Smooth muscle cell (in vitro differentiated cells): Measurements from ENCODE around the gene PDHA1. TPM values are rescaled to one million over a fixed set of nuclear protein-coding genes. Genes with fewer than 3 reads are reported as not detected.

Experiments
- DNase-seq: peaks from one replicate; lab custom pipeline; 2025; ENCODE audit not compliant: unreplicated experiment; lab: John Stamatoyannopoulos, UW
- H2AFZ ChIP-seq: fragments of 200-600 bp; sonication (generic); 2 replicates; pipeline ENCODE4 v1.6.0; 2016; ENCODE audit warnings: antibody characterized with exemption, low read depth, mild to moderate bottlenecking
- H3F3A ChIP-seq: fragments of 200-600 bp; sonication (generic); 2 replicates; pipeline ENCODE4 v1.6.0; 2017; ENCODE audit warnings: antibody characterized with exemption, low read depth
- H3K27ac ChIP-seq: fragments of 200-600 bp; sonication (generic); 2 replicates; pipeline ENCODE4 v1.5.1; 2016; ENCODE audit warnings: low read depth, mild to moderate bottlenecking
- H3K27me3 ChIP-seq: fragments of 200-600 bp; sonication (generic); 2 replicates; pipeline ENCODE4 v1.6.1; 2016; ENCODE audit warnings: low read depth, mild to moderate bottlenecking
- H3K36me3 ChIP-seq: fragments of 200-600 bp; sonication (generic); 2 replicates; pipeline ENCODE4 v1.5.1; 2016; ENCODE audit warnings: low read depth
- H3K4me1 ChIP-seq: fragments of 200-600 bp; sonication (generic); 2 replicates; pipeline ENCODE4 v1.5.1; 2016; ENCODE audit warnings: low read depth
- H3K4me2 ChIP-seq: fragments of 200-600 bp; sonication (generic); 2 replicates; pipeline ENCODE4 v1.6.0; 2016; ENCODE audit warnings: mild to moderate bottlenecking
- H3K4me3 ChIP-seq: fragments of 200-600 bp; sonication (generic); 2 replicates; pipeline ENCODE4 v1.5.1; 2016; ENCODE audit warnings: mild to moderate bottlenecking
- H3K79me2 ChIP-seq: fragments of 200-600 bp; sonication (generic); 2 replicates; pipeline ENCODE4 v1.6.0; 2016; ENCODE audit warnings: low read depth, mild to moderate bottlenecking
- H3K9ac ChIP-seq: fragments of 200-600 bp; sonication (generic); 2 replicates; pipeline ENCODE4 v1.6.0; 2016; ENCODE audit warnings: low read depth
- H3K9me3 ChIP-seq: fragments of 200-600 bp; sonication (generic); replicated peaks from 2 replicates; pipeline ENCODE4 v1.5.1; 2016; ENCODE audit warnings: low read depth
- H4K20me1 ChIP-seq: fragments of 200-600 bp; sonication (generic); 2 replicates; pipeline ENCODE4 v1.6.0; 2016; ENCODE audit warnings: low read depth
- WGBS: methylation state at CpG from one replicate; pipeline ENCODE4 v1.1.7; 2016; ENCODE audit warnings: low lambda C conversion rate; 5-methylcytosine and 5-hydroxymethylcytosine counted together
- polyA plus RNA-seq: library from polyadenylated mRNA; unstranded; fragments of >200 nt; fragmentation: Nextera tagmentation; extraction: Ambion mirVana; gene quantifications from 2 replicates; pipeline ENCODE4 v1.2.1, GENCODE V29; 2016
- total RNA-seq: library from RNA; depleted of rRNA; stranded (reverse); fragments of >200 nt; gene quantifications from 2 replicates; pipeline ENCODE4 v1.2.3, GENCODE V29; 2014
- TF ChIP-seq, protein P1 (sequence below): fragments of 200-600 bp; sonication (generic); IDR thresholded peaks from 2 replicates; pipeline ENCODE4 v1.5.1; 2017; ENCODE audit warnings: borderline replicate concordance, mild to moderate bottlenecking, antibody characterized with exemption; ENCODE audit not compliant: insufficient read depth, poor library complexity, severe bottlenecking

PDHA1 gene
- total and polyA plus RNA-seq, 2 experiments from 2014 or later = 121 to 222 TPM

- no peak overlapping the region for H3K4me2 ChIP-seq
- no peaks in the 10 kb centered on the region for H4K20me1 ChIP-seq
- H3K9ac ChIP-seq = no peak overlapping the region
- no peak for DNase-seq
- H3K4me3 ChIP-seq = no peak overlapping the region
- TF ChIP-seq, protein P1, sequence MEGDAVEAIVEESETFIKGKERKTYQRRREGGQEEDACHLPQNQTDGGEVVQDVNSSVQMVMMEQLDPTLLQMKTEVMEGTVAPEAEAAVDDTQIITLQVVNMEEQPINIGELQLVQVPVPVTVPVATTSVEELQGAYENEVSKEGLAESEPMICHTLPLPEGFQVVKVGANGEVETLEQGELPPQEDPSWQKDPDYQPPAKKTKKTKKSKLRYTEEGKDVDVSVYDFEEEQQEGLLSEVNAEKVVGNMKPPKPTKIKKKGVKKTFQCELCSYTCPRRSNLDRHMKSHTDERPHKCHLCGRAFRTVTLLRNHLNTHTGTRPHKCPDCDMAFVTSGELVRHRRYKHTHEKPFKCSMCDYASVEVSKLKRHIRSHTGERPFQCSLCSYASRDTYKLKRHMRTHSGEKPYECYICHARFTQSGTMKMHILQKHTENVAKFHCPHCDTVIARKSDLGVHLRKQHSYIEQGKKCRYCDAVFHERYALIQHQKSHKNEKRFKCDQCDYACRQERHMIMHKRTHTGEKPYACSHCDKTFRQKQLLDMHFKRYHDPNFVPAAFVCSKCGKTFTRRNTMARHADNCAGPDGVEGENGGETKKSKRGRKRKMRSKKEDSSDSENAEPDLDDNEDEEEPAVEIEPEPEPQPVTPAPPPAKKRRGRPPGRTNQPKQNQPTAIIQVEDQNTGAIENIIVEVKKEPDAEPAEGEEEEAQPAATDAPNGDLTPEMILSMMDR = no peak
- 81% methylated on average over 13 of the region's 13 CpGs for WGBS
- no peak overlapping the region for H2AFZ ChIP-seq
- no peaks in the 10 kb centered on the region for H3K4me1 ChIP-seq
- H3K27me3 ChIP-seq = no peaks in the 10 kb centered on the region
- H3K27ac ChIP-seq = no peak overlapping the region
- no peaks in the 10 kb centered on the region for H3K36me3 ChIP-seq
- H3K79me2 ChIP-seq = no peaks in the 10 kb centered on the region
- no peaks in the 10 kb centered on the region for H3F3A ChIP-seq
- peaks cover 3% of the 10 kb centered on the region for H3K9me3 ChIP-seq
Observed at GRCh38 chrX:19388064-19388679, 44.4 kb downstream of the PDHA1 start.

DNA sequence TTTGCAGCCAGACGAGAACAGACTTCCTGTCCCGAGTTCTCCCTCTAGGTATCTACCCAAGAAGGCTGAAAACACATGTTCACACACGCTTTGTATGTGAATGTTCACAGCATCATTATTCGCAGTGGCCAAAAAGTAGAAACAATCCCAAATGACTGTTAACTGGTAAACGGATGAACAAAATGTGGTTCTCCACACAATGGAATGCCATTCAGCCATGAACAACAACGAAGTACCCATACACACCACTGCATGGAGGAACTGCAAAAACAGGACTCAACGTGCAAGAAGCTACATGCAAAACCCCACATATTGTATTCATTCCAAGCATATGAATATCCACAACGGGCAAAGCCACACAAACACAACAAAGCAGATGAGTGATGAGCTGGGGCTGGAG lies 45.0 kb downstream of the PDHA1 start:
- H3K4me2 ChIP-seq = no peak overlapping the region
- WGBS = 83% methylated on average over 8 of the region's 8 CpGs
- peaks cover 3% of the 10 kb centered on the region for H3K9me3 ChIP-seq
- no peaks in the 10 kb centered on the region for H3K79me2 ChIP-seq
- no peaks in the 10 kb centered on the region for H3K27me3 ChIP-seq
- no peak overlapping the region for H2AFZ ChIP-seq
- no peak overlapping the region for H3K4me3 ChIP-seq
- H3K9ac ChIP-seq = no peak overlapping the region
- H3K27ac ChIP-seq = no peak overlapping the region
- H3F3A ChIP-seq = no peaks in the 10 kb centered on the region
- no peaks in the 10 kb centered on the region for H4K20me1 ChIP-seq
- DNase-seq = no peak
- TF ChIP-seq, protein P1 = no peak
- H3K4me1 ChIP-seq = no peaks in the 10 kb centered on the region
- H3K36me3 ChIP-seq = no peaks in the 10 kb centered on the region

DNA sequence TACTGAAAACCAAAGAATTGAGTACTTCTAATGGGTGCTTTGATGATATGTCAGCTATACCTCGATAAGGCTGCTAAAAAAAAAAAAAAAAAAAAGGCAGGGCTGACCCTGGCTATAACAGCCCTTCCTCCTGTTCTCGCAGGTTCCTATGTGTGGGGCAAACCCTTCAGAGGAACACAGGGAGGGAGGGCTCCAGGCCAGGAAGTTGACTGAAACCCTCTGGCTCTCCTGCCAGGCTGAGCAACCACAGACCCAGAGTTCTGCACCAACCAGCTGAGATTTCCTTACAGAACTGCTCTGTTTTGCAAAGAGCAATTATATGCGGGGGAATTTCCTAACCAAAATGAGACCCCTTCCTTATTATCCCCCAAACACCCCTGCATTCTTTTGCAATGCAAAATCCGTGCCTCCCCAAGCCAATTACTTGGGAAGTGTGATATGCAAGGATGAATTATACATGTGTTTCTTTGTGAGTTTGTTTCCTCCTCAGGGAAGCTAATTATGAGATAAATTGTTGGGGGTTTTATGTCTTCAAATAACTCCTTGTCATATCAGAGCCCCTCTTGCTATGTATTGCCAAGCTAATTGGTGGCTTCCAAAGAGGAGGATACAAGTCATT lies 45.6 kb downstream of the PDHA1 start:
- H2AFZ ChIP-seq = no peak overlapping the region
- H3K27ac ChIP-seq = no peak overlapping the region
- H3K9ac ChIP-seq = no peak overlapping the region
- no peaks in the 10 kb centered on the region for H4K20me1 ChIP-seq
- no peak overlapping the region for H3K4me3 ChIP-seq
- 63% methylated on average over 4 of the region's 4 CpGs for WGBS
- no peak overlapping the region for H3K4me2 ChIP-seq
- H3K79me2 ChIP-seq = no peaks in the 10 kb centered on the region
- H3F3A ChIP-seq = no peaks in the 10 kb centered on the region
- no peaks in the 10 kb centered on the region for H3K36me3 ChIP-seq
- no peak for DNase-seq
- peaks cover 3% of the 10 kb centered on the region for H3K9me3 ChIP-seq
- no peaks in the 10 kb centered on the region for H3K27me3 ChIP-seq
- no peaks in the 10 kb centered on the region for H3K4me1 ChIP-seq
- TF ChIP-seq, protein P1 = no peak

DNA sequence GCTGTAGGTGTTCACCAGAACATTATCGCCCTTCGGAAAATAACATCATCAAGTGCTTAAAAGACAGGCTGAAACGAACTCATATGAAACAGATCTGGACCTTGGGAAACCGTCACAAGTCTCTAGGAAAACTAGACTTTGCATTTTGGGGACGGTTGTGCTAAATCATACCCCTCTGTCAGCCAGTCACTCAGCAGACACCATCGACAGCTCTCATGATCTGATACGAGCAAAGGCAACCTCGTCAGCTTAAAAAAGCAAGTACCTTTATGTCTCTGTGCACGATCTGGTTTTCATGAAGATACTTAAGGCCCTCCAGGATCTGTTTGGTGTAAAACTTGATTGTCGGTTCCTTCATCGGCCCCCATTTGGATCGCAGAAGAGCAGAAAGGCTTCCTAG lies 48.4 kb downstream of the PDHA1 start:
- Histone ChIP-seq H2AFZ (no peak overlapping the region), H3K4me1 (no peaks in the 10 kb centered on the region), H3K4me3 (no peak overlapping the region), H3F3A (no peaks in the 10 kb centered on the region), H3K79me2 (no peaks in the 10 kb centered on the region), H3K27me3 (no peaks in the 10 kb centered on the region), H3K36me3 (no peaks in the 10 kb centered on the region), H3K4me2 (no peak overlapping the region), H3K27ac (no peak overlapping the region), H3K9ac (no peak overlapping the region), H3K9me3 (peaks cover 3% of the 10 kb centered on the region), H4K20me1 (no peaks in the 10 kb centered on the region)
- TF ChIP-seq, protein P1 = no peak
- DNase-seq = no peak
- WGBS = 80% methylated on average over 12 of the region's 12 CpGs
